Measurements from ENCODE around the gene MIDN.
A peak's percentile ranks its signal among the peaks of the same experiment; 100 is the strongest.

Gene MIDN

DNA sequence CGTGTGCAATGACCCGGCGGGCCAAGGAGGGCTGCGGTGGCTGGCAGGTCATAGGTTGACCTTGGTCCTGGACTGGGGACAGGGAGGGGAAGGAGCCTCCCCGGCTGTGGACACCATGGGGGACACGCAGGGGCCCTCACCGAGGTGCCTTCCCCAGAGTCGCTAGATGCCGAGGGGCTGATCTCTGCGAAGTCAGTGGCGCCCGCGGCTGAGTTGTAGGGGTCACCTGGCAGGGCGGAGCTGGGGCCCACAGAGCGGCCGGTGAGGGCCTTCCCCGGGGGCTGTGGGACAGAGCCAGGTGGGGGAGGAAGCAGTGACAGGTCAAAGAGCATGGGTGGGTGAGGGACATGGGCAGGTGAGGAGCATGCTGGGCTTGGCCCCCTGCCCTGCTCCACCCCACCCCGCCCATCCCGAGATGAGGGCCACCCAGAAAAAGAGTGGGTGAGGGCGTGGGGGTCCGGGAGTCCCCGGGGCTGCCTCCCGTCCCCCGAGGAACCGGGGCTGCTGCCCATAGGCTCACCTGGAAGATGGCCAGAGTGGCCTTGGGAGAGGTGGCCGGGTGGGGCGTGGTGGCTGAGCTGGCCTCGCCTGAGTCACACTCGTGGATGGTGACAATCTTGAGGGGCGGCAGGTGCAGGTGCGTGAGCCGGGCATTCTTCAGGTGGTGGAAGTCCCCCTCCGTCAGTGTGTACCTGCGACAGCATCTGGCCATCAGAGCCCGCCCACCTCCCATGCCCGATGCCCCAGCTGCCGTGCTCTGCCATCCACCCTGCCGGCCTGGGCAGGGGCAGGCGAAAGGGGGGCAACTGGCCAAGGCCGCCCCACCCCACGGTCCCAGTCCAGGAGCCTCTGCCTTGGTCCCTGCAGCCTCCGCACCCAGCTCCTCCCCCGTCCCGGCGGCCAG is 14.1 kb upstream of the MIDN start:
- no peaks in the 10 kb centered on the region for H3K9me3 ChIP-seq (ENCODE audit: control insufficient read depth, low read length)
- no peak overlapping the region for H3K4me3 ChIP-seq (ENCODE audit: insufficient read depth, low read depth, low read length)
- peaks cover 17% of the 10 kb centered on the region for H3K36me3 ChIP-seq (ENCODE audit: control insufficient read depth, insufficient read depth, low read length)
- H3K4me1 ChIP-seq (ENCODE audit: control insufficient read depth, insufficient read depth, low read length) = peaks cover 12% of the 10 kb centered on the region
- 95 to 96% methylated on average over 45 of the region's 45 CpGs for WGBS, 2 experiments
- no peak overlapping the region for H3K27ac ChIP-seq (ENCODE audit: insufficient read depth, low read depth, low read length, poor library complexity, severe bottlenecking)
- peaks cover 5% of the 10 kb centered on the region for H3K27me3 ChIP-seq (ENCODE audit: control insufficient read depth, insufficient read depth, low read length, poor library complexity, severe bottlenecking)

DNA sequence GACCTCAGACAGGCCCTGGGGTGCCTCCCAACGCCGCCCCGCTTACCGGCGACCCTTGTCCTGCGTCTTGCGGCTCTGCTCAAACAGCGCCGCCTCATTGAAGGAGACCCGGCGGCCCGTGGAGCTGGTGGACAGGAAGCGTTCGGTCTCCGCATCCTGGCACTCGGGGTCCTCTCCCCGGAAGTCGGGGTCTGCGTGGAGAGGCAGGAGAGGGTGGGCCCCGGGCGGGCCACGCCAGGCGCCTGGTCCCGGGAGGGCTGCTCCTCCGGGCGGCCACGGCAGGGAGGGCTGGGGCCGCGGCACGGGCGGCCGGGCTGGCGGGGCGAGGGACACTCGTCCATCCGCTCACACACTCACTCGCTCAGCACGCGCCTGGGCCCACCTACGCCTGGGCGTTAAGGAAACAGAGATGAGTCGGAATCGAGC is 13.4 kb upstream of the MIDN start:
- WGBS, 2 experiments = 93 to 94% methylated on average over 43 of the region's 43 CpGs
- Histone ChIP-seq H3K4me3 (ENCODE audit: insufficient read depth, low read depth, low read length) (no peak overlapping the region), H3K9me3 (ENCODE audit: control insufficient read depth, low read length) (no peaks in the 10 kb centered on the region), H3K27me3 (ENCODE audit: control insufficient read depth, insufficient read depth, low read length, poor library complexity, severe bottlenecking) (peaks cover 5% of the 10 kb centered on the region), H3K4me1 (ENCODE audit: control insufficient read depth, insufficient read depth, low read length) (peaks cover 12% of the 10 kb centered on the region), H3K27ac (ENCODE audit: insufficient read depth, low read depth, low read length, poor library complexity, severe bottlenecking) (no peak overlapping the region), H3K36me3 (ENCODE audit: control insufficient read depth, insufficient read depth, low read length) (peaks cover 17% of the 10 kb centered on the region)

DNA sequence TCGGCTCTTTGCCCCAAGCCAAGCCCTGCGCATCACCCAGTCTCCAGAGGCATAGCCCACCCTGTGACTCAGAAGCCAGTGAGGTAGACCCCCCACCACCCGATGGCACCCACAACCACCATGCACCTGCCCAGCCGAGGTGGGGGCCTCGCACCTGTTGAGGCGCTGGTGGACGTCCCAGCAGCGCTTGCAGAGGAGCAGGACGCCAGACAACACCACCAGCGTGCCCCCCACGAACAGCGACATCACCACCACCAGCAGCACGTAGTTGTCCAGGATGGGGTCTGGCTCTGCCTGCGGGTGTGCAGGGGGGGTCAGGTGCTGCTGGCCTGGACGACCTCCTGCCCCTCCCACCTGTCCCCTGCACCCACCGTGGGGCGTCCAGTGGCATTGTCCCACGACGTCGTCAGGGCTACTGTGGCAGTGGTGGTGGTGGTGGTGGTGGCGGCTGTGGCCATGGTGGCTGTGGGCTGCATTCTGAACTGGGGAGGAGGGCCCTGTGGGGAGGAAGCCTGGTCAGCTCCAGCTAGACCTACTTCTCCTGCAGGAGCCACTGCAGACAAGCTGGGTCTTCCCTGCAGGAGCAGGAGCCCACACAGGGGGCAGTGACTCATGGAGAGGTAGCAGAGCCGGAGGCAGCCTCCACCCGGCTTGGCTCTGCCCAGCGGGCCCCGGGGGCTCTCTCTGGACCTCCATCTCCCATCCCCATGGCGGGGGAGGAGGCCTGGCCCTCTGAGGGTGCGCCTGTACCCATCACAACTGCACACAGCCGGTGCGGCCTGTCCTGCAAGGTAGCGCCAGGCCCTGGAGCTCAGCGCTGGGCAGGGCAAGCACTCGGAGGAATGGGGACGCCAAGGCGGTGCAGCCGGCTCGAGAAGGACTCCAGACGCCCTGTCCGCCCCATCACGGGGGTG is 12.5 kb upstream of the MIDN start:
- Histone ChIP-seq H3K4me1 (ENCODE audit: control insufficient read depth, insufficient read depth, low read length) (peaks cover 7% of the 10 kb centered on the region), H3K4me3 (ENCODE audit: insufficient read depth, low read depth, low read length) (peak overlapping the region; percentile 73), H3K27me3 (ENCODE audit: control insufficient read depth, insufficient read depth, low read length, poor library complexity, severe bottlenecking) (peaks cover 5% of the 10 kb centered on the region), H3K27ac (ENCODE audit: insufficient read depth, low read depth, low read length, poor library complexity, severe bottlenecking) (no peak overlapping the region), H3K9me3 (ENCODE audit: control insufficient read depth, low read length) (no peaks in the 10 kb centered on the region), H3K36me3 (ENCODE audit: control insufficient read depth, insufficient read depth, low read length) (peaks cover 17% of the 10 kb centered on the region)
- WGBS, 2 experiments = 83% methylated on average over 39 of the region's 39 CpGs

DNA sequence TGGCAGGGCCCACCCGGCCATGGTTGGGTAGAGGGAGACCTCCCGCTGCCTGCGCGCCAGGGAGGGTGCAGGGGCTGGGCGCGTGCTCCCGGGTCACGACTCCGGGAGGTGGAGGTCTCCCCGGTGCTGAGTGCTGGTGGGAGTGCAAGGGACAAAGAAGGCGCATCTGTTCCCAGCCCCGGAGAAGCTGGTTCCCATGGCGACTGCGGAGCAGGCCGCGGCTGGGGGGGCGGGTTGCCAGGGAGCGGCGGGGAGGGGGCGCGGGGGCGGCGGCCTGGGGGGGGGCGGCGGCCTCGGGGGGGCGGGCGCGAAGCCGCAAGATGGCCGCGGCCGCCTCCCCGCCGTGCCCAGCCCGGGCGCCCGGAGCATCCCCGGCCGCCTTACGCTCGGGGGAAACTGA is 11.8 kb upstream of the MIDN start:
- Histone ChIP-seq H3K36me3 (ENCODE audit: control insufficient read depth, insufficient read depth, low read length) (peaks cover 17% of the 10 kb centered on the region), H3K9me3 (ENCODE audit: control insufficient read depth, low read length) (no peaks in the 10 kb centered on the region), H3K4me1 (ENCODE audit: control insufficient read depth, insufficient read depth, low read length) (peaks cover 3% of the 10 kb centered on the region), H3K27me3 (ENCODE audit: control insufficient read depth, insufficient read depth, low read length, poor library complexity, severe bottlenecking) (peaks cover 5% of the 10 kb centered on the region), H3K27ac (ENCODE audit: insufficient read depth, low read depth, low read length, poor library complexity, severe bottlenecking) (no peak overlapping the region), H3K4me3 (ENCODE audit: insufficient read depth, low read depth, low read length) (peak overlapping the region; percentile 73)
- 7 to 8% methylated on average over 42 of the region's 42 CpGs for WGBS, 2 experiments

DNA sequence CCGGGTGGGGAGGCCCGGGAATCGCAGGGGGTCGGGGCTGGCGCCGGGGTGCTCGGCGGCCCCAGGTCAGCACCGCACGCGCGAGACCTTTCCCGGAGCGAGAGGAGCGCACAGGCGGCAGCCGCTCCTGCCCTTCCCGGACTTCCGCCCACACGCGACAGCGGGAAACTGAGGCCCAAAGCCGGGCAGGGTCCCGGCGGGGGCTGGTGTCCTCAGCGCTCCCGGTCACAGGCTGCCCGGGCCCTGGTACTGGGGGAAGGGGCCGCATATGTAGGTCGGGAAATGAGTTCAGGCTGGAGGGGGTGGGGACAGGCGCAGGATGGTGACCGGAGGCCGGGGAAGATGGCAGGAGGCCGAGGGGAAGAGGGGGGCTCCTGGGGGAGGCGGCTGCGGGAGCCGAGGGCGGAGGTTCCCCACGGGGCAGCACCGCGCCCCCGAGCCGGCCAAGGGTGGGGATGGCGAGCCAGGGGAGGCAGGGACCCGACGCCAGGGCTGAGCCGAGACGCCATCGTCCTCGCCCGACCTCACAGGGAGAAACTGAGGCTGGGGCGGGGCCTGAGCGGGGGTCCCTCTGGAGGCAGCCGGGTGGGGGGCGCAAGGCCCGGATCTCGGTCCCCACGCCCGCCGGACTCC is 11.2 kb upstream of the MIDN start:
- H3K27ac ChIP-seq (ENCODE audit: insufficient read depth, low read depth, low read length, poor library complexity, severe bottlenecking) = no peak overlapping the region

DNA sequence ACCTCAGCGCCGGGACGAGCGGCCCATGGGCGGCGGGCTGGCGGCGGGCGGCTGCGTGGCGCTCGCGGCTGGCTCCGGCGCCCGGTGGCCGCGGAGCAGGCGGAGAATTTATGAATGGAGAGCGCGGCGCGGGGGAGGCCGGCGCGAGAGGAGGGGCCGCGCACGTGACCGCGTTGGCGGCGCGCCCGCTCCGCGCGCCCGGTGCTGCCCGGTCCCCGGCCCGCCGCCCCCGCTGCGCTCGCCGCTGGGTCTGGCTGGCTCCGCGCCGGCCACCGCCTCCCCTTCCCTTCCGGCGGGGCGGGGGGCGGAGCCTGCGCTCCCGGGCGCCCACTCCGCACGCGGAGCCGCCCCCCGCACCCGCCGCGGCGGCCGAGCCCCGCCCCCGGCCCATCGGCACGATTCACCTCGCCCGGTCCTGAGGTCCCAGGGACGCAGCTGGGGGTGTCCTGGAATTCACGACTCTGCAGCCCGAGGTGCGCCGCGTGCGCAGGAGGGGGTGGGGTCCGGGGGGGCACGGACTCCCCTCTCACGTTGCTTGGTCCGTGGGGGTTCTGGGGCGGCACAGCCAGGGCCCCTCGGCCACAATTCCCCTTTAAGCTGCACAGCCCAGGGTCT is 10.5 kb upstream of the MIDN start, which contains the start of gene CBARP:
TSS of gene CBARP (minus strand) at position 252 of the 615 bp plus-strand sequence. CDS start 1,905 bp downstream, outside the sequence.
- WGBS, 2 experiments = 1% methylated on average over 87 of the region's 87 CpGs
- Histone ChIP-seq H3K4me1 (ENCODE audit: control insufficient read depth, insufficient read depth, low read length) (peaks cover 3% of the 10 kb centered on the region), H3K9me3 (ENCODE audit: control insufficient read depth, low read length) (no peaks in the 10 kb centered on the region), H3K27me3 (ENCODE audit: control insufficient read depth, insufficient read depth, low read length, poor library complexity, severe bottlenecking) (peaks cover 5% of the 10 kb centered on the region), H3K4me3 (ENCODE audit: insufficient read depth, low read depth, low read length) (peak within 1 kb of the TSS; percentile 73), H3K27ac (ENCODE audit: insufficient read depth, low read depth, low read length, poor library complexity, severe bottlenecking) (no peak within 1 kb of the TSS), H3K36me3 (ENCODE audit: control insufficient read depth, insufficient read depth, low read length) (peaks cover 17% of the 10 kb centered on the region)

More for the DNA sequence above, 11.2 kb upstream of the MIDN start:
- H3K9me3 ChIP-seq (ENCODE audit: control insufficient read depth, low read length) = no peaks in the 10 kb centered on the region
- H3K36me3 ChIP-seq (ENCODE audit: control insufficient read depth, insufficient read depth, low read length) = peaks cover 17% of the 10 kb centered on the region
- peaks cover 3% of the 10 kb centered on the region for H3K4me1 ChIP-seq (ENCODE audit: control insufficient read depth, insufficient read depth, low read length)
- peaks cover 5% of the 10 kb centered on the region for H3K27me3 ChIP-seq (ENCODE audit: control insufficient read depth, insufficient read depth, low read length, poor library complexity, severe bottlenecking)
- peak overlapping the region; percentile 73 for H3K4me3 ChIP-seq (ENCODE audit: insufficient read depth, low read depth, low read length)
- WGBS, 2 experiments = 1% methylated on average over 60 of the region's 60 CpGs

DNA sequence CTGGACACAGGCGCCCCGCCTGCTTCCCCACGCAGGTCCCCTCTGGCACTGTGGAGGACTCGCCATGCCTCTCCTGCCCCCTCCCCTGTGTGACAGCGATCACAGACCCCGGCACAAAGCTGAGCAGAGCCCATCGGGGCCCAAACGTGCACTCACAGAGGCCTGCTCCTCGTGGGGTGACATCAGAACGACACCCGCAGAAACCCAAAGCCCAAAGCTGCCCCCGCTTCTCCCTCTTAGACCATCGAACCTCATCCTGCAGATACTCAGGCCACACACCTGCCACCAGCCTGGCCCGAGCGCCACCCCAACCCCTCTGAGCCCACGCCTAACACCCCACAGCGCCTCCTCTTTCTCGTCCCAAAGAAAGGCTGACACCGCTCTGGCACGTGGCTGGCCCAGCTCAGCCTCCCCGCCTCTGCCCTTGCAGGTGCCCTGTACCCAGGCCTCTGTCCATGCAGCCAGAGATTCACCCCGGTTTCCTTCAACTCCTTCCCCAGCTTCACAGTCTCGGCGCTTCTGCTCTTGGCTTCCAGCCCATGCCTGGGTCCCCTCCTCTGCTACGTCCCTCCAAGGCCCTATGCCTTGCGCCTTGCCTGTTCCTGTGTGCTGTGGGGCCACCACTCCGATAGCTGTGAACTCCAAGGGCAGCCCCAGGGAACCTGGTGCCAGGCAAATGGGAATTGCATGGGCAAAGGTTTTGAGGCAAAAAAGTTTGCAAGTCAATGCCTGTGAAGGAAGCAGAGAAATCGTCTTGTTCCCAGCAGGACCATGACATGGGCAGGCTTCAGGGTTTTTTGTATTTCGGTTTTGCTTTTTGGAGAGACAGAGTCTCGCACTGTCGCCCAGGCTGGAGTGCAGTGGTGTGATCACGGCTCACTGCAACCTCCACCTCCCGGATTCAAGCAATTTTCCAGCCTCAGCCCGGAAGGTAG is 9.7 kb upstream of the MIDN start:
- H3K9me3 ChIP-seq (ENCODE audit: control insufficient read depth, low read length) = no peaks in the 10 kb centered on the region
- H3K27me3 ChIP-seq (ENCODE audit: control insufficient read depth, insufficient read depth, low read length, poor library complexity, severe bottlenecking) = peaks cover 5% of the 10 kb centered on the region
- no peak overlapping the region for H3K27ac ChIP-seq (ENCODE audit: insufficient read depth, low read depth, low read length, poor library complexity, severe bottlenecking)
- peaks cover 3% of the 10 kb centered on the region for H3K4me1 ChIP-seq (ENCODE audit: control insufficient read depth, insufficient read depth, low read length)
- WGBS, 2 experiments = 75% methylated on average over 34 of the region's 34 CpGs
- H3K36me3 ChIP-seq (ENCODE audit: control insufficient read depth, insufficient read depth, low read length) = peaks cover 13% of the 10 kb centered on the region
- peak overlapping the region; percentile 73 for H3K4me3 ChIP-seq (ENCODE audit: insufficient read depth, low read depth, low read length)

DNA sequence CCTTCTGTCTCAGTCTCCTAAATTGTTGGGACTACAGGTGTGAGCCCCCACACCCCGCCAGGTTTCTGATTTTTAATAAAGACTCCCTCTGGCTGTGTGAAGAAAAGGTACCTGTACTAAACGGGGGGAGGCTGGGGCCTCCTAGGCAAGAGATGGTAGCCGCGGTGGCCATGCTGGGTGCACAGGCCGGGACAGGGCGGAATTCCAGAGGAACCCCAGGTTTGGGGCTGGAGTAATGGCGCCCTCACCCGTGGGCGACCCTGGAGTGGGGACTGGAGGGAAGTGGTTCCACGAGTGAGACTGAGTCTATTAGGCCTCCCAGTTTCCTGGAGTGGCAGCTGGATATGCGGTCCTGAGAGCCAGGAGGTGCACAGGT is 9.0 kb upstream of the MIDN start:
- H3K4me1 ChIP-seq (ENCODE audit: control insufficient read depth, insufficient read depth, low read length) = peaks cover 3% of the 10 kb centered on the region
- whole genome bisulfite sequencing, 2 experiments = 90 to 93% methylated on average over 11 of the region's 11 CpGs
- H3K27ac ChIP-seq (ENCODE audit: insufficient read depth, low read depth, low read length, poor library complexity, severe bottlenecking) = no peak overlapping the region
- peaks cover 5% of the 10 kb centered on the region for H3K36me3 ChIP-seq (ENCODE audit: control insufficient read depth, insufficient read depth, low read length)
- H3K9me3 ChIP-seq (ENCODE audit: control insufficient read depth, low read length) = no peaks in the 10 kb centered on the region
- H3K27me3 ChIP-seq (ENCODE audit: control insufficient read depth, insufficient read depth, low read length, poor library complexity, severe bottlenecking) = peaks cover 5% of the 10 kb centered on the region
- no peak overlapping the region for H3K4me3 ChIP-seq (ENCODE audit: insufficient read depth, low read depth, low read length)

Data from ectodermal cell (in vitro differentiated cells).